Testis (tissue), 3 donors: ENCODE measurements around the gene GIMAP8. TPM values are rescaled to one million over a fixed set of nuclear protein-coding genes. Genes with fewer than 3 reads are reported as not detected.
A peak's percentile ranks its signal among the peaks of the same experiment; 100 is the strongest.

ENCODE experiments used
- DNase-seq: peaks from one replicate; pipeline ENCODE4 v3.0.0-alpha.2; 2019
- H3K27ac ChIP-seq, 2 donors: fragments of 200-600 bp; sonication (generic); one replicate each; pipeline ENCODE4 v1.5.1; 2019
- H3K27me3 ChIP-seq: fragments of 200-600 bp; sonication (generic); one replicate; pipeline ENCODE4 v1.5.1; 2019
- H3K36me3 ChIP-seq: fragments of 200-600 bp; sonication (generic); one replicate; pipeline ENCODE4 v1.5.1; 2017; ENCODE audit warnings: low read depth; ENCODE audit errors: missing control alignments
- H3K4me1 ChIP-seq: fragments of 200-600 bp; sonication (generic); one replicate; pipeline ENCODE4 v1.5.1; 2019
- H3K4me3 ChIP-seq, 2 donors: fragments of 200-600 bp; sonication (generic); one replicate each; pipeline ENCODE4 v1.5.1; 2017 to 2019
- H3K9me3 ChIP-seq: fragments of 200-600 bp; sonication (generic); one replicate; pipeline ENCODE4 v1.5.1; 2017
- POLR2A ChIP-seq: fragments of 450-650 bp; IDR thresholded peaks from one replicate; pipeline ENCODE4 v1.6.1; 2017; ENCODE audit warnings: antibody characterized with exemption, mild to moderate bottlenecking, moderate library complexity
- WGBS, 2 donors: methylation state at CpG; one replicate each; pipeline ENCODE4 v1.1.5; 2018; 5-methylcytosine and 5-hydroxymethylcytosine counted together
- intact Hi-C: fragments of 100-400 bp; cut with DNase I; formaldehyde crosslinking; loops from one replicate; pipeline ENCODE4 v1.15.1; 2023; ENCODE audit warnings: low total_unique reads
- polyA plus RNA-seq: library from polyadenylated mRNA; stranded (reverse); fragments of 350-450 nt; fragmentation: Illumina TruSeq; extraction: RNeasy Lipid Tissue Mini Kit (QIAGEN cat#74804); gene quantifications from one replicate; pipeline ENCODE4 v1.2.3, GENCODE V29; 2014; ENCODE audit warnings: low read depth, low replicate concordance; ENCODE audit not compliant: insufficient read depth
- total RNA-seq, 2 donors: library from RNA; depleted of rRNA; stranded (reverse); fragments of >200 nt; gene quantifications; one replicate each; pipeline ENCODE4 v1.2.3, GENCODE V29; 2016
- TF ChIP-seq, protein P1 (sequence below), 3 experiments: fragments of 450-650 bp in 2 of 3; fragments of 200-600 bp in 1 of 3; sonication (generic) in 1 of 3; IDR thresholded peaks; one replicate each; pipeline ENCODE4 v1.5.1; 2016 to 2019; ENCODE audit warnings: antibody characterized with exemption in 3 of 3, mild to moderate bottlenecking in 2 of 3, moderate library complexity in 1 of 3

The GIMAP8 gene
- total and polyA plus RNA-seq, 3 donors from 2014 or later = 3.8 to 6.8 (median 3.8) TPM

DNA sequence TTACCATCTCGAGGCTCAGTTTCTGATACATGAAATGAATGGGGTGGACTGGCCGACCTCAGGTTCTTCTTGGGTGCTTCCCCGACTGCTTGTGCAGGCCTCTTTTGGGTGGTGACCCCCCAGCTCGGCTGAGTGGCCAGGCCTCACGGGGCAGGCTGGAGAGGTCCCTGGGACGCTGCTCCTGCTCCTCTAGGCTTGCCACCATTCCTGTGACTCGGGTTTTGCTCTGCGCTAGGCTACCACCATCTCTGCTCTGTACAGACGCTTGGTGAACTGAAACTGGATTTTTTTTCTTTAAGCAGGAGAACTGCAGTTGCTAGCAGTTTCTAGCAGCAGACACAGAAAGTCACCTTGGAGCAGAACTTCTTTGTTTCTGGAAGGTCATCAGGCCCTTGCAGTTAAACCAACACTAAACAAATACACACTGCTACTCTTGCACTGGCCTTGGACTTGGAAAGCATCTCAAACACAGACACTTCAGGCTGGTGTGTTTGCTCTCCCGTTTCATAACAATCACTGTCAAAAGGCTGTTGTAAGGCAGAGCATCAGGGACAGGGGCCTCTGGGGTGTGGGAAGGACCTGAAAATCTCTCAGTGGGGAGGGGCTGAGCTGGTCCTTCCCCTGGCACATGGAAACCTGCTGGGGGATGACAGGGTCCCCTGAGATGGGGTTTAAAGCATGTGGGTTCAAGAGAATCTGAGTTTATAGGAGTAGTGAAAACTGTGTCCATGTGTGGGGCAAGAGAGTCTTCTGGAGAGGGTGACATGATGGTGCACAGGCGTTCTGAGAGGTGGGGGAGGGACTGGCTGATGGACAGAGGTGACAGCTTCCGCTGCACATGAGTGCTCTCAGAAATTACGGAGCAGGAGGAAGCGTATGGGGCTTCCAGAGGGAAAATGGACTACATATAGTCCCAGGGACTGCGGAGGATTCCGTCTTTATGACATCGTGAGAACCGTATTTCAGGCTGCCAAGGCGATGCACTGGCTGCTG, 35.0 kb upstream of the GIMAP8 start:
- H3K27me3 ChIP-seq = no peaks in the 10 kb centered on the region
- WGBS, 2 donors = 89 to 90% methylated on average over 18 to 19 of the region's 19 CpGs
- no peaks in the 10 kb centered on the region for H3K9me3 ChIP-seq
- intact Hi-C loops = no loop called here
- no peak overlapping the region for H3K27ac ChIP-seq
- no peak for DNase-seq
- no peaks in the 10 kb centered on the region for H3K36me3 ChIP-seq
- H3K4me1 ChIP-seq = peaks cover 9% of the 10 kb centered on the region
- TF ChIP-seq, protein P1, sequence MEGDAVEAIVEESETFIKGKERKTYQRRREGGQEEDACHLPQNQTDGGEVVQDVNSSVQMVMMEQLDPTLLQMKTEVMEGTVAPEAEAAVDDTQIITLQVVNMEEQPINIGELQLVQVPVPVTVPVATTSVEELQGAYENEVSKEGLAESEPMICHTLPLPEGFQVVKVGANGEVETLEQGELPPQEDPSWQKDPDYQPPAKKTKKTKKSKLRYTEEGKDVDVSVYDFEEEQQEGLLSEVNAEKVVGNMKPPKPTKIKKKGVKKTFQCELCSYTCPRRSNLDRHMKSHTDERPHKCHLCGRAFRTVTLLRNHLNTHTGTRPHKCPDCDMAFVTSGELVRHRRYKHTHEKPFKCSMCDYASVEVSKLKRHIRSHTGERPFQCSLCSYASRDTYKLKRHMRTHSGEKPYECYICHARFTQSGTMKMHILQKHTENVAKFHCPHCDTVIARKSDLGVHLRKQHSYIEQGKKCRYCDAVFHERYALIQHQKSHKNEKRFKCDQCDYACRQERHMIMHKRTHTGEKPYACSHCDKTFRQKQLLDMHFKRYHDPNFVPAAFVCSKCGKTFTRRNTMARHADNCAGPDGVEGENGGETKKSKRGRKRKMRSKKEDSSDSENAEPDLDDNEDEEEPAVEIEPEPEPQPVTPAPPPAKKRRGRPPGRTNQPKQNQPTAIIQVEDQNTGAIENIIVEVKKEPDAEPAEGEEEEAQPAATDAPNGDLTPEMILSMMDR (IDR thresholded peaks at IDR 0.05) = no peak
- no peak for TF ChIP-seq POLR2A
- no peak overlapping the region for H3K4me3 ChIP-seq

DNA sequence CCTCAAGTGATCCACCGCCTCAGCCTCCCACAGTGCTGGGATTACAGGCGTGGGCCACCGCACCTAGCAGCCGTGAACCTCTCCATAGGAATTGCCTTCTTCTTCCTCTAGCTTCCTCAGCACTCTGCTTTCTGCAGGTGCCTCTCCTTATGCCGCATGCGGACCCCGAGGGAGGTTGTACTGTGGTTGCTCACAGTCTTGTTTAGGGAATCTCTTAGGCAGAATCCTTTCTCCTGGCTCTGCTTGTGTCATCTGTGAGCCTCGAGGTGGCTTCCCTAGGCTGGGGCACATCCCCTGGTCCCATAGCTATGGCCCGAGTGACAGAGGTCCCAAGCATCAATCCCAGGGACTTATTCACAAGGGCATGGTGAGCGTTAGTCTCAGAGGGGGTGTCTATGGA, 33.2 kb upstream of the GIMAP8 start:
- intact Hi-C loops = no loop called here
- H3K4me1 ChIP-seq = peaks cover 5% of the 10 kb centered on the region
- no peak overlapping the region for H3K4me3 ChIP-seq
- H3K27ac ChIP-seq = no peak overlapping the region
- H3K9me3 ChIP-seq = no peaks in the 10 kb centered on the region
- H3K27me3 ChIP-seq = no peaks in the 10 kb centered on the region
- DNase-seq = no peak
- TF ChIP-seq POLR2A = no peak
- TF ChIP-seq, protein P1 (IDR thresholded peaks at IDR 0.05) = no peak
- H3K36me3 ChIP-seq = no peaks in the 10 kb centered on the region
- WGBS, 2 donors = 94 to 97% methylated on average over 10 of the region's 10 CpGs

DNA sequence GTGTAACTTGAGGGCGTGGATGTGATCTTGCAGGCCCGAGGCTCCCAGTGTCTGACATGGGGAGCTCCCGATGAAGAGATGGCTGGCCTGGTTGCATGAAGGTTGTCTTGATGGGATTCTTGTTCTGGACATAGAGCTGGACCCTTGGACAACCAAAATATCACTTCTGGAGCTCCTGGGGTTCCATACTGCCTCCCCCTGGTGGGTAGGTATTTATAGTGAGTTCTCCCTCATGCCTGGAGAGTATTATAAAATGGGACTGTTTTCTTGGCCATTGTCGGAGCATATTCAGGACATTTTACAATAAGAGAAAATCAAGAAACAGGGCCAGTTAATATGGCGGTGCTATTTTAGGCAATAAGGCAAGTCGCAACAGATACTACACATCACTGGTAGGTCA, 32.6 kb upstream of the GIMAP8 start:
- TF ChIP-seq, protein P1 (IDR thresholded peaks at IDR 0.05) = no peak
- TF ChIP-seq POLR2A = no peak
- H3K27ac ChIP-seq = no peak overlapping the region
- no peaks in the 10 kb centered on the region for H3K9me3 ChIP-seq
- 88 to 97% methylated on average over 6 of the region's 6 CpGs for WGBS, 2 donors
- no peaks in the 10 kb centered on the region for H3K27me3 ChIP-seq
- peaks cover 5% of the 10 kb centered on the region for H3K4me1 ChIP-seq
- intact Hi-C loops = no loop called here
- H3K4me3 ChIP-seq = no peak overlapping the region
- no peaks in the 10 kb centered on the region for H3K36me3 ChIP-seq
- DNase-seq = peak; percentile 9

DNA sequence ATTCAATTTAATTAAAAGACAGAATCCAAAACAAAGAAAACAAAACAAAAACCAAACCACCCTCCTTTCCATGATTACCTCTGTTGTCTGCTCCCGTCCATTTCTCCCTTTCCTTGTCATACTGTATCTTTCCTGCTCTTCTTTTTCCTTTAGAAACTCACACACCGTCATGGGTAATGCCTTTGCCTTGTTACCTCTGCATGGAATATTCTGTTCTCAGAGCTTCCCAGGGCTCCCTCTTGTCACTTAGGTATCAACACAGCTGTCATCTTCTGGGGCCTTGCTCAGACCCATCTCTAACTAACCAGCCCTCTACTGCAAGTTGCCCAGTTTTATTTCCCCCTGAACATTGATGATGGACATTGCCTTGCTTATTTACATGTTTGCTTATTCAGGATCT, 30.2 kb upstream of the GIMAP8 start:
- Histone ChIP-seq H3K27me3 (no peaks in the 10 kb centered on the region), H3K27ac (no peak overlapping the region), H3K4me1 (peaks cover 5% of the 10 kb centered on the region), H3K36me3 (no peaks in the 10 kb centered on the region), H3K4me3 (no peak overlapping the region), H3K9me3 (no peaks in the 10 kb centered on the region)
- intact Hi-C loops = no loop called here
- no peak for TF ChIP-seq POLR2A
- TF ChIP-seq, protein P1 (IDR thresholded peaks at IDR 0.05) = no peak
- peak; percentile 3 for DNase-seq
- WGBS, 2 donors = 57 to 65% methylated on average over 2 of the region's 2 CpGs
